Mesothelial cell of epicardium (in vitro differentiated cells): ENCODE data around the gene RALGPS1. TPM values are rescaled to one million over a fixed set of nuclear protein-coding genes. Genes with fewer than 3 reads are reported as not detected.

ENCODE experiments used
- DNase-seq, 2 experiments: peaks; one replicate each; pipeline ENCODE4 v3.0.0; 2021; ENCODE audit warnings: low spot score in 2 of 2; ENCODE audit not compliant: unreplicated experiment in 2 of 2
- H3K27ac Mint-ChIP-seq: 2 replicates; pipeline ENCODE4 v1.8.0; 2021; ENCODE audit warnings: mixed read lengths
- H3K27me3 Mint-ChIP-seq: 2 replicates; pipeline ENCODE4 v1.8.0; 2021; ENCODE audit warnings: low read depth, mixed read lengths
- H3K36me3 Mint-ChIP-seq: 2 replicates; pipeline ENCODE4 v1.8.0; 2021; ENCODE audit warnings: mixed read lengths
- H3K4me1 Mint-ChIP-seq: 2 replicates; pipeline ENCODE4 v1.8.0; 2021; ENCODE audit warnings: mixed read lengths
- H3K4me3 Mint-ChIP-seq: 2 replicates; pipeline ENCODE4 v1.8.0; 2021; ENCODE audit warnings: mild to moderate bottlenecking, moderate library complexity, mixed read lengths
- H3K9me3 Mint-ChIP-seq: 2 replicates; pipeline ENCODE4 v1.8.0; 2021; ENCODE audit warnings: mixed read lengths
- CTCF ChIP-seq: fragments of 200-600 bp; sonication (generic); IDR thresholded peaks from one replicate; pipeline ENCODE4 v1.5.0; 2021; ENCODE audit warnings: antibody characterized with exemption; ENCODE audit not compliant: unreplicated experiment
- total RNA-seq: library from RNA; stranded (reverse); gene quantifications from 3 replicates; pipeline ENCODE4 v1.2.1, GENCODE V29; 2021

Gene RALGPS1
- total RNA-seq, 1 donor from 2014 or later = 25.6 TPM

DNA sequence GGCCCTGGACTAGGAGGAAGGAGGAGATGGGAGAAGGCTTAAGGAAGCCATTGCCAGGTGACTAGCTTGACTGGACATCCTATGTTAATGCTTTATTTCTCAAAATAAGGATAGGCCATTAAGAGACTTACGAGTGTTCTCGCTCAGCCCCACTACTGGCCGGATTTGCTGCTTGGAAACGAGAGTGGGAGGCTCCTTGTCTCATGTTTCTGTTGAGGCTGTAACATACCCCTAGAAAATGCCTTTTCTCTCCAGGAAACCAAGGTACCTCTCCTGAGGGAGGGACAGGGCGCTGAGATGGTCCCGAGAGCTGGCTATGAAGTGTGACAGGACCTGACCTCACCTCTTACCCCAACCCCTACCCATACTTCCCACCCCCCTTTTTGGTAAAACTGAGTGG lies 60.0 kb downstream of the RALGPS1 start:
- H3K4me1 Mint-ChIP-seq = peaks cover 4% of the 10 kb centered on the region
- TF ChIP-seq CTCF = no peak
- no peak overlapping the region for H3K4me3 Mint-ChIP-seq
- no peaks in the 10 kb centered on the region for H3K9me3 Mint-ChIP-seq
- no peak for DNase-seq
- peaks cover 5% of the 10 kb centered on the region for H3K36me3 Mint-ChIP-seq
- no peak overlapping the region for H3K27ac Mint-ChIP-seq
- H3K27me3 Mint-ChIP-seq = no peaks in the 10 kb centered on the region

GRCh38 chr9:126975327-126976220 lies 61.0 kb downstream of the RALGPS1 start:
- Mint-ChIP-seq H3K4me1 (peaks cover 4% of the 10 kb centered on the region), H3K4me3 (no peak overlapping the region), H3K27me3 (no peaks in the 10 kb centered on the region), H3K27ac (no peak overlapping the region), H3K36me3 (peaks cover 5% of the 10 kb centered on the region), H3K9me3 (no peaks in the 10 kb centered on the region)
- no peak for DNase-seq
- TF ChIP-seq CTCF = no peak

DNA sequence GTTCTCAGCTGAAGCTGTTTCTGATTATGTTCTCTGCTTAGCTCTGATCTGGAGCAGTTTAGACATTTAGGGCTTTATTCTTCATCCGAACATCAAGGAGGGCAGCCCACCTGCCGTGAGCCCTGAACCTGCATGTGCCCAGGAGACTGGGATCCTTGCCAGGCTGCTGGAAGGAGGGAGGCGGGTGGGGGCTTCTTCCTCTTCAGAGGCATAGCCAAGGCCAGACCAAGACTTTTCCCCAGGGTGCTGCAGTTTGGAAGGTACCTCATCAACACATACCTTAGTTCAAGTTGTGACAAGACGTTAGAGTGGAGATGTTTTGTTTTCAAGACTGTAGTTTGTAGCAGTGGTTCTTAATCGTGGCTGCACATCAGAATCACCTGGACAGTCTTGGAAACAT lies 64.9 kb downstream of the RALGPS1 start:
- Mint-ChIP-seq H3K36me3 (peaks cover 11% of the 10 kb centered on the region), H3K27ac (no peak overlapping the region), H3K4me3 (no peak overlapping the region), H3K9me3 (peaks cover 5% of the 10 kb centered on the region), H3K27me3 (no peaks in the 10 kb centered on the region), H3K4me1 (peaks cover 4% of the 10 kb centered on the region)
- TF ChIP-seq CTCF = no peak
- DNase-seq = no peak

GRCh38 chr9:126980231-126980630 lies 65.6 kb downstream of the RALGPS1 start:
- DNase-seq = no peak
- no peaks in the 10 kb centered on the region for H3K27me3 Mint-ChIP-seq
- peaks cover 4% of the 10 kb centered on the region for H3K4me1 Mint-ChIP-seq
- no peak for TF ChIP-seq CTCF
- peaks cover 5% of the 10 kb centered on the region for H3K9me3 Mint-ChIP-seq
- no peak overlapping the region for H3K4me3 Mint-ChIP-seq
- H3K36me3 Mint-ChIP-seq = peaks cover 11% of the 10 kb centered on the region
- H3K27ac Mint-ChIP-seq = no peak overlapping the region

DNA sequence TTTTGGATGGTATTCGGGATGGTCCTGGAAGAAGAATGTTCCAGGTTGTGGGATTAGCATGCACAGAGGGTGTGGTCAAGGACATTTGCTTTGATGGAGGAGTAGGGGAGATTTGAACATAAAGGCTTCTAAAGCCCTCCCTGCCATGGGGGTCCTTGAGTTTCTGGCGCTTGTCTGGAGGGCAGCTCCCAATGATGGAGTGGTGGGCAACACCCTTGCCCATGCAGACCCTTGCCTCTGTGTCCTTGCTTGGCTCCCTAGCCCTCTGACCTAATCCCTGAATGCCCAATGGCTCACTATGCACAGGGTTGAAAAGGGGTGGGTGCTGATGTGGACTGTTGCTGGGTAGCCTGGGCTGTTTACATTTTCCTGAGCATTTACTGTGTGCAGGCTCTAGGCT lies 66.6 kb downstream of the RALGPS1 start:
- Mint-ChIP-seq H3K4me3 (no peak overlapping the region), H3K4me1 (peaks cover 4% of the 10 kb centered on the region), H3K27ac (no peak overlapping the region), H3K36me3 (peaks cover 11% of the 10 kb centered on the region), H3K9me3 (peaks cover 5% of the 10 kb centered on the region), H3K27me3 (no peaks in the 10 kb centered on the region)
- no peak for TF ChIP-seq CTCF
- no peak for DNase-seq
